ENCODE data around the gene SLC32A1. TPM values are rescaled to one million over a fixed set of nuclear protein-coding genes. Genes with fewer than 3 reads are reported as not detected.

Gene SLC32A1
- total and polyA plus RNA-seq, 2 experiments from 2014 or later, result not detected

DNA sequence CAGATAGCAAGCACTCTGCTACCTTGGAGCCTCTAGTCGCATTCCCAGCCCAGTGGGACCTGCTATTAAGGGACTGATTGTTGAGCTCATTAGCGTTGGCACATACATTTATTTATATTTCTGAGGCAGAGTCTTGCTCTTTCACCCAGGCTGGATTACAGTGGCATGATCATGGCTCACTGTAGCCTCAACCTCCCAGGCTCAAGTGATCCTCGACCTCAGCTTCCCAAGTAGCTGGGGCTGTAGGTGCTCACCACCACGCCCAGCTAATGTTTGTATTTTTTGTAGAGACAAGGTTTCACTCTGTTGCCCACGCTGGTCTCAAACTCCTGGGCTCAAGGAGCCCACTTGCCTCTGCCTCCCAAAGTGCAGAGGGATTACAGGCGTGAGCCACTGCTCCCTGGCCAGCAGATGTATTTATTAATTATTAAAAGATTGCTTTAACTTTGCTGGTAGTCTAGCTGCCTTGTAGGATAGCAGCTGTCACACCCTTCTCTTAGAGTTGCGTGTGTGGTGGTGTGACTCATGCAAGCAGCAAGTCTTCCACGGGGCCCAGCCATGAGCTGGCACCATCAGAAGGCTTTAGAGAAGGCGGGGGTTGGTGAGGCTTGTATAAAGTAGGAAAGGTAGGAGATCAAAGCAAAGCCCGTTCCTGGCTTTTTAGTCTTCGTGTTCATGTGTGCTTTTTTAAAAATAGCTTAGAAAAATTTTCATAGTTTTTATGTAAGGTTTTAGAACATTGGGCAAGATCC, 40.5 kb downstream of the SLC32A1 start:
- H3K27me3 ChIP-seq, result no peaks in the 10 kb centered on the region

GRCh38 chr20:38766071-38766470, 41.8 kb downstream of the SLC32A1 start:
- Histone ChIP-seq H3K36me3 (peaks cover 7% of the 10 kb centered on the region), H3K4me3 (no peak overlapping the region), H3K27me3 (no peaks in the 10 kb centered on the region), H3K27ac (no peak overlapping the region), H3K9me3 (ENCODE audit: low read depth) (no peaks in the 10 kb centered on the region), H3K4me1 (ENCODE audit: low read depth) (peaks cover 25% of the 10 kb centered on the region)
- no peak for DNase-seq (ENCODE audit: low read depth in 1 of 2, low spot score in 1 of 2)
- no peak for TF ChIP-seq CTCF (IDR thresholded peaks at IDR 0.05; ENCODE audit: low read depth, low read length)

More for the DNA sequence above, 40.5 kb downstream of the SLC32A1 start:
- H3K36me3 ChIP-seq, result peaks cover 11% of the 10 kb centered on the region
- H3K4me3 ChIP-seq, result no peak overlapping the region
- no peak overlapping the region for H3K27ac ChIP-seq
- H3K4me1 ChIP-seq (ENCODE audit: low read depth), result peaks cover 12% of the 10 kb centered on the region
- H3K9me3 ChIP-seq (ENCODE audit: low read depth), result no peaks in the 10 kb centered on the region
- TF ChIP-seq CTCF (IDR thresholded peaks at IDR 0.05; ENCODE audit: low read depth, low read length), result no peak
- DNase-seq (ENCODE audit: low read depth in 1 of 2, low spot score in 1 of 2), result peak in 1 of 2 donors; percentile 82

DNA sequence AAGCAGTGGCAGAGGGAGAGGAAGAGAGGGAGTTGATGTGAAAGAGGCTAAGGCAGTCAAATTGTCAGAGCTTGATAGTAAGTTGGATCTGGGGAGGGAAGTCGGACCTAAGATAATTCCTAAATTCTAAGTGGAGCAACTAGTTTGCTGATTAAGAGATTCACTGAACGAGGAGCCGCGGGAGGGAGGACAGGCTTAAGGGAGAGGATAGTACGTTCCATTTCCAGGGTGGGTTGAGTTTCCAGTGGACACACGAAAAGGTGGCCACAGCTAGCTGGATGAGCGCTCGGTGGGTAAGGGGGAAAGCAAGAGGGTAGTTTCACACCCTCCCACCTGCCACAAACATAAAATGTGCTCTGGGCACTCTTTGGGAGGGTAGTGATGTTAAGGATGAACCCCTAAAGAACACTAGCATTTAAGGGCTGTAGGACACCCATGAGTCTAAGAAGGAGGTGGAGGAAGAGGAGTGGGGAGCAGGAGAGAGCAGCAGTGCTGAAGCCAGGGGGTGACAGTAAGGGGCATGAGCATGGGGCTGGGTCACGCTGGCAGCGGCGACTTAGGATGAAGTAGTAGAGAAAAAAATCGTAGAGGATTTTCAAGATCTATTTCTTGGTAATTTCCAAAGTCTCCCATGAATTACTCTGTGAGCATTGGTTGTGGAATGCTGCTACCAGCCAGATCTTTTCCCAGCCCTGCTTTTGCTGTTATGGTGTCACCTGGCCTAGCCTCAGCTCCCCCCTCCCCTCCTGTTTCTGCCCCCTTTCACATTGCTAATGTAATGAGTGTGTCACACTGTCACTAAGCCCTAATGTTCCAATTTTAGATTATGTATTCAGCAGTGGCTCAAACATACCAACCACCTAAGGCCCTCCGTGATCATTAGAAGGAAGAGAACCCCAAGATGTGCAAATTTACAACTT, 45.4 kb downstream of the SLC32A1 start:
- peaks cover 28% of the 10 kb centered on the region for H3K4me1 ChIP-seq (ENCODE audit: low read depth)

DNA sequence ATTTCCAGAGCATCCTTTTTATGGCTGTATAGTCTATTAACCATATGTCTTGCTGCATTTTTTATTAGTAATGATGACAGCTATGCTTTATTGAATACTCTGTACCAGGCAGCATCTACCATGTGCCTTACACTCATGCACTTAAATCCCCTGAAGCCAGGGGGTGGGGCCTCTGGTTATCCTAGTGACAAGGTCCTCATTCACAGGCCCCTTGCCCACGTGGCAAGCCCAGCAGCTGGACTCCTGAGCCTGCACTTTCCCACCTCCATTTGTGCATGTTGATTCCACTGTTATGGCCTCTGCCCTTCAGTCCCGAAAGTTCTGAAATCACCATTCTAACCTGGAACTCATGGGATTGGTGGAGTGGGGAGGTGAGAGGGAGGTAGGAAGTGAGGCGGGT, 46.3 kb downstream of the SLC32A1 start:
- Histone ChIP-seq H3K27me3 (no peaks in the 10 kb centered on the region), H3K27ac (peak overlapping the region; percentile 73), H3K4me1 (ENCODE audit: low read depth) (peaks cover 28% of the 10 kb centered on the region), H3K9me3 (ENCODE audit: low read depth) (no peaks in the 10 kb centered on the region), H3K4me3 (no peak overlapping the region), H3K36me3 (peaks cover 7% of the 10 kb centered on the region)
- DNase-seq (ENCODE audit: low read depth in 1 of 2, low spot score in 1 of 2), result no peak
- TF ChIP-seq CTCF (IDR thresholded peaks at IDR 0.05; ENCODE audit: low read depth, low read length), result no peak

More for the DNA sequence above, 45.4 kb downstream of the SLC32A1 start:
- DNase-seq (ENCODE audit: low read depth in 1 of 2, low spot score in 1 of 2), result no peak
- Histone ChIP-seq H3K4me3 (no peak overlapping the region), H3K36me3 (peaks cover 9% of the 10 kb centered on the region), H3K27ac (no peak overlapping the region), H3K27me3 (no peaks in the 10 kb centered on the region), H3K9me3 (ENCODE audit: low read depth) (no peaks in the 10 kb centered on the region)
- no peak for TF ChIP-seq CTCF (IDR thresholded peaks at IDR 0.05; ENCODE audit: low read depth, low read length)

DNA sequence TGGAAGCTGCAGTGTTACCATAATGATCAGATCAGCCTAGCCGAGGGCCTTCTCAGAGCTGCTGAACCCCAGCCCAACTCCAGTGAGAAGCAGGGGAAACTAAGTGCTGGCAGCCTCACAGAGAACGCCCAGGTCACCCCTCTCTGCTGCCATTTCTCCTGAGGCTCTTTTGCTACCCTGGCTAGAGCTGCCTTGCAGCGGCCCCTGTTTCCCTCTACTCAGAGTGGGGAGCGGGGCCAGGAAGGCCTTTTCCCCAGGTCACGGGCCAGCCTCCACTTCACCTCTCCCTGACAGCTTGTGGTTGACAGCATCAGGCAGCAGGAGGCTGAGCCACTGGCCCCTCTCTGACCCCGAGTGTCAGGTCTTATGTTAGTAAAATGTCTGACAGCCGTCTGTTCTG, 46.7 kb downstream of the SLC32A1 start:
- Histone ChIP-seq H3K36me3 (peaks cover 4% of the 10 kb centered on the region), H3K9me3 (ENCODE audit: low read depth) (no peaks in the 10 kb centered on the region)
- no peak for DNase-seq (ENCODE audit: low read depth in 1 of 2, low spot score in 1 of 2)

More for the DNA sequence above, 46.7 kb downstream of the SLC32A1 start:
- Histone ChIP-seq H3K4me3 (no peak overlapping the region), H3K27ac (peak overlapping the region; percentile 73), H3K27me3 (no peaks in the 10 kb centered on the region), H3K4me1 (ENCODE audit: low read depth) (peaks cover 27% of the 10 kb centered on the region)
- no peak for TF ChIP-seq CTCF (IDR thresholded peaks at IDR 0.05; ENCODE audit: low read depth, low read length)

Measured in cardiac muscle cell (in vitro differentiated cells and primary cell).